ENCODE data around the gene MYBPC1. TPM values are rescaled to one million over a fixed set of nuclear protein-coding genes. Genes with fewer than 3 reads are reported as not detected.

MYBPC1 gene
- total RNA-seq, 1 experiment from 2014 or later: not detected

DNA sequence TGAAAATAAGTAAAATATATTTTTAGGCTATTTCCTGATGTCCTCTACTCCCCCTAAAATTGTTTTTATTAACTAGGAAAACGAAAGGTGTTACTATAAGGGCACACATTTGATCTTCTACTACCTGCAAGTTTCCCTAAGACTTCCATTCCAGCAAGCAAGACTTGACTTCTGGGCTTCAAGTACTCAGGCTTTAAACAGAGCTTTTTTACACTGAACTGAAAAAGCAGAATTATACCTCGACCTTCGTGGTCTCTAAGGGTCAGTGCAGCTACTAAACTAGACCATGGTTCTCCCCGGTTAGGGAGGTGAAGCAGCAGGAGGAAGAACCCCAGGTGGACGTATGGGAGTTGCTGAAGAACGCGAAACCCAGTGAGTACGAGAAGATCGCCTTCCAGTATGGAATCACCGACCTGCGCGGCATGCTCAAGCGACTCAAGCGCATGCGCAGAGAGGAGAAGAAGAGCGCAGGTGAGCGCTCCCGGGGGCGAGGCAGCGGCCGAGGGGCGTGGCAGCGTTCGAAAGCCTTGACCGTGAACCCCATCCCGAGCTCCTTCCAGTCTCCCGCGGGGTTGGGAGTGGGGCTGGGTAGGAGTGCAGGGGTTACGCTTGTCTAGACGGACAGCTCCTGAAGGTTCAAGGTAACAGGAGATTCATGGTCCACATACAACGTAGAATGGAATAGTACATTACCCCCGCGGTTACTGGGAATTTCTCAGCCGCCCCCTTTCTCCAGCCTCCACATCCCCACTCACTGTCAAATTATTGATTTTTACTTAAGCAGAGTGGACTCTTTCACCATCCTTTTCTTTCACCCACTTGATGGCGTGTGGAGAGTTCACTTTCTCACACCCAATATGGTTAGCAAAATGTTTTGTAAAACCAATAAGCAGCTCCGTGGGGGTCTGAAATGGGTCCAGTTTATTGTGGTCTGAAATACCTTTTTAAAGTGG lies 47.6 kb downstream of the MYBPC1 start:
- H3K9me3 ChIP-seq (ENCODE audit: control insufficient read depth, low read depth, low read length): no peaks in the 10 kb centered on the region
- Mint-ChIP-seq H3K36me3 (ENCODE audit: insufficient read depth in 1 of 3, low read depth in 3 of 3) (no peaks in the 10 kb centered on the region), H3K27ac (no peak overlapping the region), H3K4me3 (peak overlapping the region; percentile 53 to 76), H3K9me3 (no peaks in the 10 kb centered on the region), H3K4me1 (peaks cover 3 to 4% of the 10 kb centered on the region in 2 experiments), H3K27me3 (ENCODE audit: low read depth) (peaks cover 42% of the 10 kb centered on the region)
- H2BK120ac ChIP-seq (ENCODE audit: low read depth, low read length, poor library complexity, severe bottlenecking): no peak overlapping the region
- H4K5ac ChIP-seq (ENCODE audit: insufficient read length, low read depth, low read length): no peak overlapping the region
- no peaks in the 10 kb centered on the region for H3K79me1 ChIP-seq (ENCODE audit: insufficient read depth, low read depth, low read length, poor library complexity, severe bottlenecking)
- H3K79me2 ChIP-seq (ENCODE audit: insufficient read depth, low read length): no peaks in the 10 kb centered on the region
- H3K23ac ChIP-seq (ENCODE audit: insufficient read length, low read depth, low read length): no peak overlapping the region
- no peak overlapping the region for H4K91ac ChIP-seq (ENCODE audit: insufficient read length, low read depth, low read length)
- peak; percentile 92 for DNase-seq
- TF ChIP-seq, protein P1, sequence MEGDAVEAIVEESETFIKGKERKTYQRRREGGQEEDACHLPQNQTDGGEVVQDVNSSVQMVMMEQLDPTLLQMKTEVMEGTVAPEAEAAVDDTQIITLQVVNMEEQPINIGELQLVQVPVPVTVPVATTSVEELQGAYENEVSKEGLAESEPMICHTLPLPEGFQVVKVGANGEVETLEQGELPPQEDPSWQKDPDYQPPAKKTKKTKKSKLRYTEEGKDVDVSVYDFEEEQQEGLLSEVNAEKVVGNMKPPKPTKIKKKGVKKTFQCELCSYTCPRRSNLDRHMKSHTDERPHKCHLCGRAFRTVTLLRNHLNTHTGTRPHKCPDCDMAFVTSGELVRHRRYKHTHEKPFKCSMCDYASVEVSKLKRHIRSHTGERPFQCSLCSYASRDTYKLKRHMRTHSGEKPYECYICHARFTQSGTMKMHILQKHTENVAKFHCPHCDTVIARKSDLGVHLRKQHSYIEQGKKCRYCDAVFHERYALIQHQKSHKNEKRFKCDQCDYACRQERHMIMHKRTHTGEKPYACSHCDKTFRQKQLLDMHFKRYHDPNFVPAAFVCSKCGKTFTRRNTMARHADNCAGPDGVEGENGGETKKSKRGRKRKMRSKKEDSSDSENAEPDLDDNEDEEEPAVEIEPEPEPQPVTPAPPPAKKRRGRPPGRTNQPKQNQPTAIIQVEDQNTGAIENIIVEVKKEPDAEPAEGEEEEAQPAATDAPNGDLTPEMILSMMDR (conservative IDR thresholded peaks at IDR 0.05): no peak
- no peak overlapping the region for H3K27ac ChIP-seq (ENCODE audit: insufficient read length, low read depth, low read length)
- no peak overlapping the region for H3K18ac ChIP-seq (ENCODE audit: insufficient read length, low read depth, low read length)
- H2AK5ac ChIP-seq (ENCODE audit: insufficient read length, low read length): no peak overlapping the region
- no CpG with 5 or more reads among the region's 36 CpGs for WGBS (ENCODE audit: extremely low coverage, insufficient read length, low lambda C conversion rate)
- no peak overlapping the region for H2BK5ac ChIP-seq (ENCODE audit: insufficient read length, low read length)
- H3K9ac ChIP-seq (ENCODE audit: extremely low read depth, insufficient read length, low read length): no peak overlapping the region
- H2BK15ac ChIP-seq (ENCODE audit: low read depth, low read length): no peak overlapping the region
- H4K8ac ChIP-seq (replicated peaks; ENCODE audit: insufficient read length, low read depth, low read length): no peak overlapping the region
- no peaks in the 10 kb centered on the region for H3K23me2 ChIP-seq (ENCODE audit: insufficient read length, low read depth, low read length, poor library complexity, severe bottlenecking)
- no peak overlapping the region for H3T11ph ChIP-seq (ENCODE audit: low read length)
- no peaks in the 10 kb centered on the region for H4K20me1 ChIP-seq (ENCODE audit: control insufficient read depth, insufficient read depth, insufficient read length)
- peak overlapping the region; percentile 50 for H2AFZ ChIP-seq (ENCODE audit: low read length)
- H3K14ac ChIP-seq (ENCODE audit: insufficient read depth, low read length): no peak overlapping the region
- H3K4me2 ChIP-seq (ENCODE audit: insufficient read depth, insufficient read length, low read length): peak overlapping the region; percentile 57
- H2BK12ac ChIP-seq (ENCODE audit: insufficient read length, low read depth, low read length): no peak overlapping the region
- H3K4ac ChIP-seq (ENCODE audit: low read depth, low read length): no peak overlapping the region
- H3K27me3 ChIP-seq (ENCODE audit: insufficient read depth, low read length): no peaks in the 10 kb centered on the region; the same call in 1 of the 2 replicates
- no peak overlapping the region for H3K56ac ChIP-seq (ENCODE audit: insufficient read length, low read depth, low read length)
- H2BK20ac ChIP-seq (ENCODE audit: low read depth, low read length, poor library complexity, severe bottlenecking): no peak overlapping the region
- no peaks in the 10 kb centered on the region for H3K4me1 ChIP-seq (ENCODE audit: insufficient read depth, low read length)
